Measurements from ENCODE around the gene TGFBR3. TPM values are rescaled to one million over a fixed set of nuclear protein-coding genes. Genes with fewer than 3 reads are reported as not detected.

The TGFBR3 gene
- total RNA-seq, 2 experiments from 2014 or later, result 31.5 to 36.6 TPM

GRCh38 chr1:91846639-91847013 lies 39.3 kb downstream of the TGFBR3 start:
- CTCF ChIA-PET, result interaction anchor here (1.0 kb wide), 1 partner anchor 37 kb away, joined by 4 read pairs; no protein-coding TSS in a partner anchor
- H3K4me3 ChIP-seq (ENCODE audit: low read length), result no peak overlapping the region
- no peaks in the 10 kb centered on the region for H3K9me3 ChIP-seq (ENCODE audit: control insufficient read depth in 1 of 2, insufficient read depth in 1 of 2, low read length in 2 of 2)
- no peak overlapping the region for H3K27ac ChIP-seq (ENCODE audit: low read depth in 1 of 2, low read length in 2 of 2)
- no peaks in the 10 kb centered on the region for H3K36me3 ChIP-seq (ENCODE audit: insufficient read depth, low read length)
- no peak for TF ChIP-seq CTCF (IDR thresholded peaks at IDR 0.05)
- Mint-ChIP-seq H3K27ac (no peak overlapping the region), H3K27me3 (no peaks in the 10 kb centered on the region), H3K4me1 (ENCODE audit: low read depth) (peaks cover 16% of the 10 kb centered on the region), H3K36me3 (ENCODE audit: low read depth) (peaks cover 5% of the 10 kb centered on the region), H3K4me3 (no peak overlapping the region), H3K9me3 (peaks cover 2% of the 10 kb centered on the region)
- peaks cover 3% of the 10 kb centered on the region for H3K4me1 ChIP-seq (ENCODE audit: insufficient read depth, low read length)
- no peak for ATAC-seq (ENCODE audit: poor library complexity)
- POLR2A ChIA-PET, result interaction anchor here (1.6 kb wide), 1 partner anchor 42 kb away, joined by 4 read pairs; no protein-coding TSS in a partner anchor
- intact Hi-C loops (cut with DNase I, micrococcal nuclease), result no loop called here
- no peaks in the 10 kb centered on the region for H3K27me3 ChIP-seq (ENCODE audit: control insufficient read depth in 1 of 2, insufficient read depth in 2 of 2, low read length in 2 of 2)
- no peak for DNase-seq

- intact Hi-C loops (cut with DNase I, micrococcal nuclease), result no loop called here
Measured at GRCh38 chr1:91846007-91846638, 39.8 kb downstream of the TGFBR3 start.

GRCh38 chr1:91844862-91845528 lies 41.0 kb downstream of the TGFBR3 start:
- H3K4me1 ChIP-seq (ENCODE audit: insufficient read depth, low read length), result peaks cover 3% of the 10 kb centered on the region
- H3K36me3 Mint-ChIP-seq (ENCODE audit: low read depth), result peaks cover 5% of the 10 kb centered on the region
- H3K27me3 Mint-ChIP-seq, result no peaks in the 10 kb centered on the region
- peaks cover 16% of the 10 kb centered on the region for H3K4me1 Mint-ChIP-seq (ENCODE audit: low read depth)
- H3K27me3 ChIP-seq (ENCODE audit: control insufficient read depth in 1 of 2, insufficient read depth in 2 of 2, low read length in 2 of 2), result no peaks in the 10 kb centered on the region
- ATAC-seq (ENCODE audit: poor library complexity) (no peak), DNase-seq (no peak)
- H3K36me3 ChIP-seq (ENCODE audit: insufficient read depth, low read length), result no peaks in the 10 kb centered on the region
- CTCF ChIA-PET, result interaction anchor here (0.6 kb wide), 1 partner anchor 8 kb away, joined by 3 read pairs; no protein-coding TSS in a partner anchor
- H3K27ac ChIP-seq (ENCODE audit: low read depth in 1 of 2, low read length in 2 of 2), result no peak overlapping the region
- POLR2A ChIA-PET, result no interaction called here
- H3K4me3 ChIP-seq (ENCODE audit: low read length), result no peak overlapping the region
- H3K9me3 ChIP-seq (ENCODE audit: control insufficient read depth in 1 of 2, insufficient read depth in 1 of 2, low read length in 2 of 2), result no peaks in the 10 kb centered on the region
- no peak overlapping the region for H3K27ac Mint-ChIP-seq
- no peak overlapping the region for H3K4me3 Mint-ChIP-seq
- intact Hi-C loops (cut with DNase I, micrococcal nuclease), result no loop called here
- no peak for TF ChIP-seq CTCF (IDR thresholded peaks at IDR 0.05)
- H3K9me3 Mint-ChIP-seq, result peaks cover 2% of the 10 kb centered on the region

More at GRCh38 chr1:91846007-91846638, 39.8 kb downstream of the TGFBR3 start:
- no peak overlapping the region for H3K27ac Mint-ChIP-seq
- DNase-seq, result no peak
- H3K27me3 Mint-ChIP-seq, result no peaks in the 10 kb centered on the region
- no peak for TF ChIP-seq CTCF (IDR thresholded peaks at IDR 0.05)
- ATAC-seq (ENCODE audit: poor library complexity), result no peak
- no peak overlapping the region for H3K4me3 Mint-ChIP-seq
- Histone ChIP-seq H3K27ac (ENCODE audit: low read depth in 1 of 2, low read length in 2 of 2) (no peak overlapping the region), H3K27me3 (ENCODE audit: control insufficient read depth in 1 of 2, insufficient read depth in 2 of 2, low read length in 2 of 2) (no peaks in the 10 kb centered on the region), H3K4me1 (ENCODE audit: insufficient read depth, low read length) (peaks cover 3% of the 10 kb centered on the region), H3K36me3 (ENCODE audit: insufficient read depth, low read length) (no peaks in the 10 kb centered on the region), H3K9me3 (ENCODE audit: control insufficient read depth in 1 of 2, insufficient read depth in 1 of 2, low read length in 2 of 2) (no peaks in the 10 kb centered on the region), H3K4me3 (ENCODE audit: low read length) (no peak overlapping the region)
- CTCF ChIA-PET, result interaction anchor here (1.0 kb wide), 1 partner anchor 38 kb away, joined by 4 read pairs; no protein-coding TSS in a partner anchor
- POLR2A ChIA-PET, result no interaction called here
- peaks cover 16% of the 10 kb centered on the region for H3K4me1 Mint-ChIP-seq (ENCODE audit: low read depth)
- H3K36me3 Mint-ChIP-seq (ENCODE audit: low read depth), result peaks cover 5% of the 10 kb centered on the region
- peaks cover 2% of the 10 kb centered on the region for H3K9me3 Mint-ChIP-seq
